HG02938 (cell line): ENCODE data around the gene PTPN13.

Experiments used
- ATAC-seq: cut with Tn5 transposase; IDR thresholded peaks from one replicate; pipeline ENCODE4 v1.9.1; 2021; ENCODE audit warnings: mild to moderate bottlenecking, moderate library complexity; ENCODE audit not compliant: unreplicated experiment

The PTPN13 gene

GRCh38 chr4:86809809-86810208, 215.7 kb downstream of the PTPN13 start:
- no peak for ATAC-seq

- ATAC-seq: no peak
Observed at GRCh38 chr4:86810847-86811246, 216.7 kb downstream of the PTPN13 start.

- ATAC-seq: no peak
Observed at GRCh38 chr4:86815653-86816052, 221.5 kb downstream of the PTPN13 start.

- no peak for ATAC-seq
Observed at GRCh38 chr4:86816501-86817273, 222.6 kb downstream of the PTPN13 start.

GRCh38 chr4:86818211-86818610, 224.1 kb downstream of the PTPN13 start:
- no peak for ATAC-seq

- ATAC-seq: no peak
Observed at GRCh38 chr4:86818841-86819240, 224.7 kb downstream of the PTPN13 start.

- no peak for ATAC-seq
Observed at GRCh38 chr4:86819561-86819960, 225.4 kb downstream of the PTPN13 start.

GRCh38 chr4:86821151-86821550, 227.0 kb downstream of the PTPN13 start:
- no peak for ATAC-seq

GRCh38 chr4:86822136-86822535, 228.0 kb downstream of the PTPN13 start:
- no peak for ATAC-seq

- no peak for ATAC-seq
Observed at GRCh38 chr4:86825511-86825910, 231.4 kb downstream of the PTPN13 start.

- no peak for ATAC-seq
Observed at GRCh38 chr4:86831262-86832130, 237.4 kb downstream of the PTPN13 start.

- no peak for ATAC-seq
Observed at GRCh38 chr4:86833615-86834014, 239.5 kb downstream of the PTPN13 start.

GRCh38 chr4:86834901-86835300, 240.8 kb downstream of the PTPN13 start:
- ATAC-seq: no peak

- no peak for ATAC-seq
Observed at GRCh38 chr4:86835677-86836076, 241.6 kb downstream of the PTPN13 start.

GRCh38 chr4:86837691-86838503, 243.8 kb downstream of the PTPN13 start:
- no peak for ATAC-seq

GRCh38 chr4:86840858-86841257, 246.7 kb downstream of the PTPN13 start:
- ATAC-seq: no peak

GRCh38 chr4:86841309-86841708, 247.2 kb downstream of the PTPN13 start:
- ATAC-seq: no peak

GRCh38 chr4:86845593-86845992, 251.5 kb downstream of the PTPN13 start:
- ATAC-seq: no peak

GRCh38 chr4:86846921-86847320, 252.8 kb downstream of the PTPN13 start:
- no peak for ATAC-seq

GRCh38 chr4:86847571-86847970, 253.5 kb downstream of the PTPN13 start:
- ATAC-seq: no peak

- no peak for ATAC-seq
Observed at GRCh38 chr4:86848136-86848535, 254.0 kb downstream of the PTPN13 start.
